ENCODE results near the gene FTO. TPM values are rescaled to one million over a fixed set of nuclear protein-coding genes. Genes with fewer than 3 reads are reported as not detected.

The FTO gene
- total RNA-seq, 1 donor from 2014 or later: 106 TPM

GRCh38 chr16:53996961-53997360, 293.0 kb downstream of the FTO start:
- no peak overlapping the region for H3K27ac Mint-ChIP-seq (ENCODE audit: unreplicated experiment)
- no peak overlapping the region for H3K4me3 Mint-ChIP-seq (ENCODE audit: unreplicated experiment)
- TF ChIP-seq CTCF (IDR thresholded peaks at IDR 0.05; ENCODE audit: partially characterized antibody, unreplicated experiment): no peak
- no peaks in the 10 kb centered on the region for H3K9me3 Mint-ChIP-seq (ENCODE audit: unreplicated experiment)
- peaks cover 4% of the 10 kb centered on the region for H3K27me3 Mint-ChIP-seq (ENCODE audit: unreplicated experiment)
- H3K36me3 Mint-ChIP-seq (ENCODE audit: unreplicated experiment): no peaks in the 10 kb centered on the region
- no peak for DNase-seq
- peaks cover 7% of the 10 kb centered on the region for H3K4me1 Mint-ChIP-seq (ENCODE audit: low read depth, unreplicated experiment)

- no peak for DNase-seq
- Mint-ChIP-seq H3K36me3 (ENCODE audit: unreplicated experiment) (no peaks in the 10 kb centered on the region), H3K27ac (ENCODE audit: unreplicated experiment) (no peak overlapping the region), H3K27me3 (ENCODE audit: unreplicated experiment) (peaks cover 4% of the 10 kb centered on the region), H3K9me3 (ENCODE audit: unreplicated experiment) (no peaks in the 10 kb centered on the region), H3K4me3 (ENCODE audit: unreplicated experiment) (no peak overlapping the region), H3K4me1 (ENCODE audit: low read depth, unreplicated experiment) (peaks cover 7% of the 10 kb centered on the region)
- TF ChIP-seq CTCF (IDR thresholded peaks at IDR 0.05; ENCODE audit: partially characterized antibody, unreplicated experiment): no peak
Measured at GRCh38 chr16:53998024-53998810, 294.3 kb downstream of the FTO start.

- Mint-ChIP-seq H3K27ac (ENCODE audit: unreplicated experiment) (no peak overlapping the region), H3K4me1 (ENCODE audit: low read depth, unreplicated experiment) (peaks cover 7% of the 10 kb centered on the region), H3K9me3 (ENCODE audit: unreplicated experiment) (no peaks in the 10 kb centered on the region), H3K27me3 (ENCODE audit: unreplicated experiment) (peaks cover 4% of the 10 kb centered on the region), H3K36me3 (ENCODE audit: unreplicated experiment) (no peaks in the 10 kb centered on the region), H3K4me3 (ENCODE audit: unreplicated experiment) (no peak overlapping the region)
- no peak for DNase-seq
- TF ChIP-seq CTCF (IDR thresholded peaks at IDR 0.05; ENCODE audit: partially characterized antibody, unreplicated experiment): no peak
Measured at GRCh38 chr16:53998966-53999522, 295.1 kb downstream of the FTO start.

GRCh38 chr16:53999841-54000240, 295.9 kb downstream of the FTO start:
- peaks cover 4% of the 10 kb centered on the region for H3K27me3 Mint-ChIP-seq (ENCODE audit: unreplicated experiment)
- H3K4me1 Mint-ChIP-seq (ENCODE audit: low read depth, unreplicated experiment): peaks cover 7% of the 10 kb centered on the region
- DNase-seq: no peak
- TF ChIP-seq CTCF (IDR thresholded peaks at IDR 0.05; ENCODE audit: partially characterized antibody, unreplicated experiment): no peak
- H3K27ac Mint-ChIP-seq (ENCODE audit: unreplicated experiment): no peak overlapping the region
- no peaks in the 10 kb centered on the region for H3K9me3 Mint-ChIP-seq (ENCODE audit: unreplicated experiment)
- no peak overlapping the region for H3K4me3 Mint-ChIP-seq (ENCODE audit: unreplicated experiment)
- H3K36me3 Mint-ChIP-seq (ENCODE audit: unreplicated experiment): no peaks in the 10 kb centered on the region

- no peak for DNase-seq
- no peak overlapping the region for H3K27ac Mint-ChIP-seq (ENCODE audit: unreplicated experiment)
- TF ChIP-seq CTCF (IDR thresholded peaks at IDR 0.05; ENCODE audit: partially characterized antibody, unreplicated experiment): no peak
- no peak overlapping the region for H3K4me3 Mint-ChIP-seq (ENCODE audit: unreplicated experiment)
- H3K4me1 Mint-ChIP-seq (ENCODE audit: low read depth, unreplicated experiment): peaks cover 4% of the 10 kb centered on the region
- peaks cover 4% of the 10 kb centered on the region for H3K27me3 Mint-ChIP-seq (ENCODE audit: unreplicated experiment)
- H3K36me3 Mint-ChIP-seq (ENCODE audit: unreplicated experiment): no peaks in the 10 kb centered on the region
- H3K9me3 Mint-ChIP-seq (ENCODE audit: unreplicated experiment): no peaks in the 10 kb centered on the region
Measured at GRCh38 chr16:54000361-54000760, 296.4 kb downstream of the FTO start.
